Endothelial cell of umbilical vein (primary cell): Measurements from ENCODE around the gene FCN1. TPM values are rescaled to one million over a fixed set of nuclear protein-coding genes. Genes with fewer than 3 reads are reported as not detected.

ENCODE experiments used
- BruUV-seq: library from RNA; stranded (reverse); fragments of 400-500 nt; replicated peaks from 2 replicates; lab custom pipeline; 2021; lab: Mats Ljungman, UMichigan
- CTCF ChIA-PET: fragments of 300-600, 350-600 bp; sonication (Branson Sonifier 250); formaldehyde crosslinking; loops from one replicate; lab custom pipeline; 2021; ENCODE audit warnings: antibody characterized with exemption, inconsistent platforms; lab: Charles Lee
- POLR2A ChIA-PET: fragments of 300-600, 350-600 bp; sonication (Branson Sonifier 250); formaldehyde crosslinking; loops from one replicate; lab custom pipeline; 2021; ENCODE audit warnings: antibody characterized with exemption, inconsistent platforms; lab: Charles Lee
- DNase-seq: peaks from one replicate; pipeline ENCODE4 v3.0.0-alpha.2; 2011; ENCODE audit warnings: low read depth, low spot score
- FAIRE-seq: peaks from 2 replicates; lab custom pipeline; 2011; peaks lifted over from hg19 to GRCh38; lab: Jason Lieb, UNC
- H2AFZ ChIP-seq: 2 replicates; pipeline ENCODE4 v1.6.0; 2012; ENCODE audit warnings: low read depth, low read length, control low read depth, inconsistent platforms
- H3K27ac ChIP-seq: 2 replicates; pipeline ENCODE4 v1.5.1; 2011; ENCODE audit warnings: low read depth, mild to moderate bottlenecking, control low read depth, low read length, moderate library complexity; ENCODE audit not compliant: insufficient read depth
- H3K27me3 ChIP-seq, 2 experiments: 2 replicates each; pipeline versions ENCODE4 v1.6.0 to v1.6.1; 2011; ENCODE audit warnings: low read length in 2 of 2, mixed read lengths in 1 of 2; ENCODE audit not compliant: control insufficient read depth in 2 of 2, insufficient read depth in 2 of 2
- H3K36me3 ChIP-seq, 2 experiments: 2 replicates in 1 of 2; 3 replicates in 1 of 2; pipeline ENCODE4 v1.5.1; 2011; ENCODE audit warnings: low read length in 2 of 2, mild to moderate bottlenecking in 1 of 2, moderate library complexity in 1 of 2; ENCODE audit not compliant: control insufficient read depth in 2 of 2, insufficient read depth in 2 of 2; ENCODE audit errors: extremely low read depth in 1 of 2
- H3K4me1 ChIP-seq: 3 replicates; pipeline ENCODE4 v1.5.1; 2011; ENCODE audit warnings: mild to moderate bottlenecking, low read length; ENCODE audit not compliant: control insufficient read depth, insufficient read depth; ENCODE audit errors: extremely low read depth
- H3K4me2 ChIP-seq: 2 replicates; pipeline ENCODE4 v1.6.1; 2011; ENCODE audit warnings: low read length, control low read depth, mixed read lengths; ENCODE audit not compliant: insufficient read depth
- H3K4me3 ChIP-seq, 3 experiments: fragments of 200-600 bp in 1 of 3; sonication (generic), shearing (Covaris generic) in 1 of 3; replicated peaks in 1 of 3; 2 replicates each; pipeline ENCODE4 v1.5.1; 2011 to 2016; ENCODE audit warnings: control low read depth in 3 of 3, low read length in 3 of 3, mild to moderate bottlenecking in 2 of 3, inconsistent platforms in 1 of 3, low read depth in 1 of 3, moderate library complexity in 1 of 3; ENCODE audit not compliant: insufficient read depth in 1 of 3
- H3K79me2 ChIP-seq: 2 replicates; pipeline ENCODE4 v1.6.0; 2012; ENCODE audit warnings: low read length, inconsistent platforms; ENCODE audit not compliant: control insufficient read depth, insufficient read depth
- H3K9ac ChIP-seq: replicated peaks from 2 replicates; pipeline ENCODE3; 2011; ENCODE audit warnings: low read length, control low read depth; ENCODE audit not compliant: insufficient read depth; ENCODE audit errors: extremely low read depth
- H3K9me1 ChIP-seq: replicated peaks from 3 replicates; pipeline ENCODE4 v1.6.0; 2011; ENCODE audit warnings: mild to moderate bottlenecking, low read length; ENCODE audit not compliant: control insufficient read depth, insufficient read depth; ENCODE audit errors: extremely low read depth
- H3K9me3 ChIP-seq: replicated peaks from 2 replicates; pipeline ENCODE4 v1.5.1; 2012; ENCODE audit warnings: low read length, inconsistent platforms; ENCODE audit not compliant: control insufficient read depth, insufficient read depth
- H4K20me1 ChIP-seq: replicated peaks from 2 replicates; pipeline ENCODE3; 2011; ENCODE audit warnings: mild to moderate bottlenecking, low read length; ENCODE audit not compliant: control insufficient read depth, insufficient read depth; ENCODE audit errors: extremely low read depth
- CTCF ChIP-seq, 2 donors: IDR thresholded peaks; 1 replicate in 1 of 2; 2 replicates in 1 of 2; pipeline ENCODE4 v1.5.1; 2011; ENCODE audit warnings: low read length in 2 of 2, mild to moderate bottlenecking in 2 of 2, moderate library complexity in 2 of 2, control low read depth in 1 of 2, inconsistent platforms in 1 of 2, low read depth in 1 of 2; ENCODE audit not compliant: insufficient read depth in 1 of 2; ENCODE audit errors: extremely low read depth in 1 of 2
- EZH2 ChIP-seq: IDR thresholded peaks from 2 replicates; pipeline ENCODE4 v1.6.1; 2012; ENCODE audit warnings: borderline replicate concordance, low read depth, mild to moderate bottlenecking, moderate library complexity, low read length, inconsistent platforms; ENCODE audit not compliant: severe bottlenecking
- FOS ChIP-seq: IDR thresholded peaks from 2 replicates; pipeline ENCODE4 v1.6.1; 2011; ENCODE audit warnings: mild to moderate bottlenecking, low read length, moderate library complexity, borderline replicate concordance; ENCODE audit not compliant: insufficient read depth
- GATA2 ChIP-seq: IDR thresholded peaks from 2 replicates; pipeline ENCODE4 v1.7.0; 2011; ENCODE audit warnings: low read depth, mild to moderate bottlenecking, moderate library complexity, mixed read lengths, low read length; ENCODE audit not compliant: insufficient read length, insufficient read depth
- JUN ChIP-seq: IDR thresholded peaks from 2 replicates; pipeline ENCODE4 v1.6.1; 2011; ENCODE audit warnings: borderline replicate concordance, low read depth; ENCODE audit not compliant: insufficient read length, insufficient read depth
- MAX ChIP-seq: IDR thresholded peaks from 2 replicates; pipeline ENCODE4 v1.6.1; 2011; ENCODE audit not compliant: insufficient read depth, insufficient read length
- MYC ChIP-seq: IDR thresholded peaks from one replicate; pipeline ENCODE4 v1.6.1; 2011; ENCODE audit warnings: mild to moderate bottlenecking, low read depth, low read length
- POLR2A ChIP-seq: IDR thresholded peaks from 2 replicates; pipeline ENCODE4 v1.6.1; 2012; ENCODE audit warnings: low read depth, mild to moderate bottlenecking, control low read depth, low read length
- POLR2AphosphoS5 ChIP-seq: IDR thresholded peaks from 2 replicates; pipeline ENCODE4 v1.6.1; 2012; ENCODE audit warnings: low read depth, mild to moderate bottlenecking, control low read depth, low read length, moderate library complexity; ENCODE audit not compliant: insufficient read depth
- dilution Hi-C: fragments of 300-500 bp; cut with MboI; formaldehyde crosslinking; loops from one replicate; pipeline ENCODE4 v1.15.0; 2019; ENCODE audit warnings: low sequenced_read_pairs; ENCODE audit not compliant: extremely low pct_ligation_motif_present
- intact Hi-C: fragments of 100-400 bp; cut with micrococcal nuclease; formaldehyde crosslinking; loops from one replicate; pipeline ENCODE4 v1.10.0; 2022
- polyA plus RNA-seq, 4 experiments: library from polyadenylated mRNA; depleted of rRNA in 3 of 4; stranded (reverse) in 3 of 4; unstranded in 1 of 4; fragments of >200 nt; gene quantifications; 2 replicates each; pipeline versions ENCODE4 v1.2.1 to v1.2.3, GENCODE V29; 2011 to 2012; ENCODE audit warnings: missing spikeins in 1 of 4
- total RNA-seq: library from RNA; stranded (reverse); gene quantifications from 2 replicates; pipeline ENCODE4 v1.2.3, GENCODE V29; 2021

The FCN1 gene
- total and polyA plus RNA-seq, 2 donors (not counting 3 experiments of a cell fraction or from before 2014, with no cell fraction given), result not detected

- FAIRE-seq (no peak), DNase-seq (no peak)
- H4K20me1 ChIP-seq, result no peaks in the 10 kb centered on the region
- no peaks in the 10 kb centered on the region for H3K9me3 ChIP-seq
- H3K27ac ChIP-seq, result no peak overlapping the region
- no peaks in the 10 kb centered on the region for H3K27me3 ChIP-seq
- no peaks in the 10 kb centered on the region for H3K36me3 ChIP-seq
- no peak overlapping the region for H3K4me3 ChIP-seq
- H3K4me2 ChIP-seq, result no peak overlapping the region
- BruUV-seq, result no TSS peak
- TF ChIP-seq MYC, result no peak
- TF ChIP-seq POLR2A, result no peak
- TF ChIP-seq POLR2AphosphoS5, result no peak
- no peak for TF ChIP-seq CTCF (IDR thresholded peaks at IDR 0.05; ENCODE audit: extremely low read depth in 1 of 2, insufficient read depth in 1 of 2, low read depth in 1 of 2, low read length in 2 of 2)
- no peak for TF ChIP-seq MAX
- no peak for TF ChIP-seq JUN
- no peak for TF ChIP-seq GATA2
- TF ChIP-seq FOS, result no peak
- TF ChIP-seq EZH2, result no peak
- H3K79me2 ChIP-seq, result no peaks in the 10 kb centered on the region
- ChIA-PET CTCF (no interaction called here), POLR2A (no interaction called here)
- H2AFZ ChIP-seq, result no peak overlapping the region
- intact Hi-C loops, result no loop called here
- no peaks in the 10 kb centered on the region for H3K4me1 ChIP-seq
- dilution Hi-C loops, result no loop called here
- no peaks in the 10 kb centered on the region for H3K9me1 ChIP-seq
- H3K9ac ChIP-seq, result no peak overlapping the region
These were observed 24.5 kb upstream of the FCN1 start for GRCh38 chr9:134942011-134942787.
